ENCODE measurements around the gene AKAP9. TPM values are rescaled to one million over a fixed set of nuclear protein-coding genes. Genes with fewer than 3 reads are reported as not detected.

The AKAP9 gene
- total RNA-seq, 6 experiments from 2014 or later, result 24.6 to 30.4 (median 26.4) TPM

DNA sequence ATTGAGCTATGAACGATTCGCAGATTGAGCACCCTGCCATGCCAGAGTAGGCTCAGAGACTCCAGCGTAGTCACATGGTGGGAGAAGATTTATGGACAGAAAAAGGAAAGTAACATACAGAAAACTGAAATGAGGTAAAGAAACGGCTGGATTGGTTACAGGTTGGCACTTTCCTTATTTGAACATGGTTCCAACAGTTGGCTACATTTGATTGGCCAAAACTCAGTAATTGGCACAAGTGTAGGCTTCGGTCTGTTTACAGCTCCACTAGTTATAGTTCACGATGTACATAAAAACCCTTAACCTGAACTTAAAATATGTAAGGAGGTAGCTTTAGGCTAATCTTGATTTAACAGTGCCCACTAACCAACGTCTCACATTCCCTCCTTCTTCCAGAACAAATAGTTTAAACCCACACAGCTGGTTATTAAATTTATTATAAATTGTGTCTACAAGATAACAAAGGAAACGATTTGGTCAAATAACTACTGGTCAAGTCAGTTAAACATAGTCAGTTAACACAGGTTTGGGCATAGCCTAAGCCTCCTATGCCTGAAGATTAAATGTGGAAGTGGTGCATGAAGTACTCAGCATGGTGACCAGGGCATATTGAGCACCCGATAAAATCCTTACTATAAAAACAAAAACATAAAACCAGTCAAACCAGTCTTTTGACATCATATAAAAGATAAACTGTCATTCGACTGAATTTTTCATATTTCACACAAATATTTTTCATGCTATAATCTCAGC is 42.2 kb upstream of the AKAP9 start:
- DNase-seq, result no peak
- H3K9me3 Mint-ChIP-seq, result no peaks in the 10 kb centered on the region
- no peak overlapping the region for H3K4me3 Mint-ChIP-seq
- H3K27me3 Mint-ChIP-seq (ENCODE audit: insufficient read depth), result peaks cover 3% of the 10 kb centered on the region; the same call in 1 of the 2 replicates
- TF ChIP-seq CTCF (IDR thresholded peaks at IDR 0.05), result no peak
- H3K36me3 Mint-ChIP-seq (ENCODE audit: low read depth), result no peaks in the 10 kb centered on the region
- H3K4me1 Mint-ChIP-seq (ENCODE audit: low read depth), result peaks cover 15% of the 10 kb centered on the region
- H3K27ac Mint-ChIP-seq, result no peak overlapping the region

DNA sequence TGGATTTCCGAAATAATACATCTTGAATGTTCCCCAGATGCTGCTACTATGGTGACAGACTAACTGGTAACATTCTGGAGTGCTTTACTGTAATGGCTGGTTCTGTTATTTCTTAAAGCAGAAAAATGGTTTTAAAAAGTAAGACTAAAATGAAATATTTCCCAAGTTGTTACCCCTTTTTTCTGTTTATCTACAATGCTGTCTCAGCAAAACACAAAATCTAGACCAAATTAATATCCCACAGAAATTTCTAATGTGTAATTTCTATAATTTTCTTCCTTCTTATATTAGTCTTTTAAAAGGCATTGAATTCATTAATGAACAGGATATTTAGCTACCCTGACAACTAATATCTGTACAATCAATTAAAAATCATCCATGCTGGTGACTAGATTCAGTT is 41.1 kb upstream of the AKAP9 start:
- Mint-ChIP-seq H3K4me1 (ENCODE audit: low read depth) (peaks cover 9% of the 10 kb centered on the region), H3K36me3 (ENCODE audit: low read depth) (no peaks in the 10 kb centered on the region), H3K27ac (no peak overlapping the region), H3K4me3 (no peak overlapping the region), H3K9me3 (no peaks in the 10 kb centered on the region), H3K27me3 (ENCODE audit: insufficient read depth) (peaks cover 3% of the 10 kb centered on the region; the same call in 1 of the 2 replicates)
- TF ChIP-seq CTCF (IDR thresholded peaks at IDR 0.05), result no peak
- no peak for DNase-seq

GRCh38 chr7:91910171-91910570 is 30.5 kb upstream of the AKAP9 start:
- Mint-ChIP-seq H3K27me3 (ENCODE audit: insufficient read depth) (peaks cover 7% of the 10 kb centered on the region), H3K4me3 (no peak overlapping the region), H3K4me1 (ENCODE audit: low read depth) (no peaks in the 10 kb centered on the region), H3K36me3 (ENCODE audit: low read depth) (peaks cover 4% of the 10 kb centered on the region; the same call in 1 of the 2 replicates), H3K27ac (no peak overlapping the region), H3K9me3 (peaks cover 5% of the 10 kb centered on the region; the same call in 1 of the 2 replicates)
- no peak for DNase-seq
- TF ChIP-seq CTCF (IDR thresholded peaks at IDR 0.05), result no peak

- H3K27ac Mint-ChIP-seq, result no peak overlapping the region
These were observed 29.5 kb upstream of the AKAP9 start for GRCh38 chr7:91911121-91911520.

GRCh38 chr7:91912494-91912893 is 28.2 kb upstream of the AKAP9 start:
- Mint-ChIP-seq H3K27ac (no peak overlapping the region), H3K9me3 (peaks cover 1% of the 10 kb centered on the region; the same call in 1 of the 2 replicates), H3K36me3 (ENCODE audit: low read depth) (peaks cover under 1% of the 10 kb centered on the region; the same call in 1 of the 2 replicates), H3K4me3 (no peak overlapping the region), H3K4me1 (ENCODE audit: low read depth) (peaks cover 8% of the 10 kb centered on the region; the same call in 1 of the 2 replicates), H3K27me3 (ENCODE audit: insufficient read depth) (peaks cover 5% of the 10 kb centered on the region)
- no peak for TF ChIP-seq CTCF (IDR thresholded peaks at IDR 0.05)
- DNase-seq, result peak; percentile 32

More at GRCh38 chr7:91911121-91911520, 29.5 kb upstream of the AKAP9 start:
- no peak for TF ChIP-seq CTCF (IDR thresholded peaks at IDR 0.05)
- H3K27me3 Mint-ChIP-seq (ENCODE audit: insufficient read depth), result peaks cover 7% of the 10 kb centered on the region
- no peak for DNase-seq
- H3K9me3 Mint-ChIP-seq, result peaks cover 5% of the 10 kb centered on the region; the same call in 1 of the 2 replicates
- H3K36me3 Mint-ChIP-seq (ENCODE audit: low read depth), result peaks cover 4% of the 10 kb centered on the region; the same call in 1 of the 2 replicates
- H3K4me1 Mint-ChIP-seq (ENCODE audit: low read depth), result no peaks in the 10 kb centered on the region
- H3K4me3 Mint-ChIP-seq, result no peak overlapping the region
